GM12878 (cell line): ENCODE measurements around the gene CXXC1. TPM values are rescaled to one million over a fixed set of nuclear protein-coding genes. Genes with fewer than 3 reads are reported as not detected.

Experiments used
- BCLAF1 ChIP-seq: fragments of 450-650 bp; IDR thresholded peaks from 2 replicates; pipeline ENCODE4 v1.6.1; 2017; ENCODE audit warnings: antibody characterized with exemption, mild to moderate bottlenecking, moderate library complexity
- BRCA1 ChIP-seq: IDR thresholded peaks from 2 replicates; pipeline ENCODE4 v1.6.1; 2011; ENCODE audit warnings: low read depth, low read length, improper control_type of control experiment
- CBX5 ChIP-seq: sonication (generic); IDR thresholded peaks from 2 replicates; pipeline ENCODE4 v1.6.1; 2016; ENCODE audit warnings: low read depth, moderate library complexity, mild to moderate bottlenecking, inconsistent platforms
- CEBPZ ChIP-seq: fragments of 150-350 bp; IDR thresholded peaks from 2 replicates; pipeline ENCODE4 v1.6.1; 2016; ENCODE audit warnings: low read depth, low read length
- CHD2 ChIP-seq: IDR thresholded peaks from 2 replicates; pipeline ENCODE4 v1.6.1; 2011; ENCODE audit warnings: low read depth, low read length, improper control_type of control experiment, borderline replicate concordance
- EED ChIP-seq: sonication (generic); IDR thresholded peaks from 2 replicates; pipeline ENCODE4 v1.6.1; 2016; ENCODE audit warnings: antibody characterized with exemption, low read depth
- ETV6 ChIP-seq, 2 experiments: fragments of 450-650 bp in 1 of 2; IDR thresholded peaks in 1 of 2; conservative IDR thresholded peaks in 1 of 2; 2 replicates each; pipeline ENCODE4 v1.6.1; 2014; ENCODE audit warnings: antibody characterized with exemption in 1 of 2, borderline replicate concordance in 1 of 2, low read depth in 1 of 2, mild to moderate bottlenecking in 1 of 2, moderate library complexity in 1 of 2
- HSF1 ChIP-seq: fragments of 150-350 bp; IDR thresholded peaks from 2 replicates; pipeline ENCODE4 v1.6.1; 2014; ENCODE audit warnings: mild to moderate bottlenecking, low read depth, low read length
- MEF2A ChIP-seq: IDR thresholded peaks from 2 replicates; pipeline ENCODE4 v1.6.1; 2011; ENCODE audit warnings: low read depth, mild to moderate bottlenecking, low read length, moderate library complexity; ENCODE audit not compliant: insufficient read depth
- NR2F1 ChIP-seq: fragments of 450-650 bp; conservative IDR thresholded peaks from 2 replicates; pipeline ENCODE4 v1.6.1; 2017; ENCODE audit warnings: mild to moderate bottlenecking
- NRF1 ChIP-seq: conservative IDR thresholded peaks from 2 replicates; pipeline ENCODE4 v1.6.1; 2011; ENCODE audit warnings: mild to moderate bottlenecking, low read depth, low read length, improper control_type of control experiment
- PAX8 ChIP-seq: fragments of 450-650 bp; IDR thresholded peaks from 2 replicates; pipeline ENCODE4 v1.6.1; 2017; ENCODE audit warnings: mild to moderate bottlenecking, moderate library complexity
- PKNOX1 ChIP-seq: fragments of 450-650 bp; IDR thresholded peaks from 2 replicates; pipeline ENCODE4 v1.6.1; 2016; ENCODE audit warnings: mild to moderate bottlenecking
- REST ChIP-seq: IDR thresholded peaks from 2 replicates; pipeline ENCODE4 v1.6.1; 2012; ENCODE audit warnings: mild to moderate bottlenecking, low read depth, low read length
- SP1 ChIP-seq: IDR thresholded peaks from one replicate; pipeline ENCODE4 v1.6.1; 2011; ENCODE audit warnings: low read depth, low read length
- TCF3 ChIP-seq: IDR thresholded peaks from 2 replicates; pipeline ENCODE4 v1.6.1; 2012; ENCODE audit warnings: low read depth, mild to moderate bottlenecking, low read length, borderline replicate concordance; ENCODE audit not compliant: insufficient read depth
- YY1 ChIP-seq: IDR thresholded peaks from 2 replicates; pipeline ENCODE4 v1.6.1; 2011; ENCODE audit warnings: low read depth, mild to moderate bottlenecking, low read length
- polyA plus RNA-seq, 11 experiments: library from polyadenylated mRNA; depleted of rRNA in 4 of 11; unstranded in 6 of 11; stranded (reverse) in 5 of 11; fragments of >200 nt; fragmentation: Nextera tagmentation in 4 of 11; fragmentation: Illumina TruSeq in 1 of 11; extraction: Ambion mirVana in 4 of 11; extraction: Trizol in 1 of 11; gene quantifications; 1 replicate in 1 of 11; 2 replicates in 10 of 11; pipeline versions ENCODE4 v1.2.1 to v1.2.3, GENCODE V29; 2011 to 2016; ENCODE audit warnings: inconsistent platforms in 2 of 11, missing spikeins in 2 of 11, low read depth in 1 of 11
- total RNA-seq, 4 experiments: library from RNA; depleted of rRNA in 3 of 4; stranded (reverse); fragments of >200 nt in 3 of 4; fragmentation: Illumina TruSeq in 1 of 4; extraction: Trizol in 1 of 4; gene quantifications; 2 replicates each; pipeline versions ENCODE4 v1.2.1 to v1.2.3, GENCODE V29; 2013 to 2021

The CXXC1 gene
- total and polyA plus RNA-seq, 10 of the 15 experiments (the other 5 are each of a cell fraction or from before 2014, with no cell fraction given): 9.2 to 180 (median 93.8) TPM

- TF ChIP-seq BRCA1 (0 out of 2 replicates have a peak, but pooled peaks have one; percentile 59), ETV6 (conservative IDR thresholded peaks at IDR 0.05 in 1 of 2, IDR thresholded peaks at IDR 0.05 in 1 of 2; ENCODE audit: borderline replicate concordance in 1 of 2, low read depth in 1 of 2) (no peak), NR2F1 (peak; percentile 83), EED (no peak), PAX8 (no peak), CEBPZ (no peak), HSF1 (no peak), NRF1 (peak; percentile 68), SP1 (no peak), CBX5 (no peak), REST (no peak), MEF2A (no peak), YY1 (peak; percentile 72; the same call in 1 of the 2 replicates), TCF3 (no peak), PKNOX1 (no peak), CHD2 (peak; percentile 97), BCLAF1 (no peak)
These were observed 21.2 kb downstream of the CXXC1 start, which contains the start of gene CFAP53 (continued) for GRCh38 chr18:50266248-50266704.
